H1 (cell line): ENCODE measurements around the gene MS4A15. TPM values are rescaled to one million over a fixed set of nuclear protein-coding genes. Genes with fewer than 3 reads are reported as not detected.

Source experiments
- CTCF ChIA-PET: fragments of 300-600 bp; sonication (Branson Sonifier 250); formaldehyde crosslinking; loops from one replicate; lab custom pipeline; 2021; ENCODE audit not compliant: partially characterized antibody; lab: Charles Lee
- POLR2A ChIA-PET: fragments of 300-600 bp; sonication (Branson Sonifier 250); formaldehyde crosslinking; loops from one replicate; lab custom pipeline; 2021; ENCODE audit warnings: inconsistent platforms; ENCODE audit not compliant: partially characterized antibody; lab: Charles Lee
- DNase-seq, 2 experiments: peaks; one replicate each; pipeline versions ENCODE4 v3.0.0 to v3.0.0-alpha.2; 2010 to 2022; ENCODE audit warnings: low spot score in 2 of 2, low read depth in 1 of 2, mixed read lengths in 1 of 2
- FAIRE-seq: peaks from 2 replicates; lab custom pipeline; 2011; peaks lifted over from hg19 to GRCh38; lab: Jason Lieb, UNC
- H2AFZ ChIP-seq: 2 replicates; pipeline ENCODE4 v1.8.1; 2012; ENCODE audit warnings: low read length, inconsistent platforms
- H2AK5ac ChIP-seq: 2 replicates; pipeline ENCODE4 v1.6.1; 2013; ENCODE audit warnings: low read depth, low read length
- H2BK120ac ChIP-seq: replicated peaks from 2 replicates; pipeline ENCODE3; 2013; ENCODE audit warnings: low read depth, low read length, inconsistent platforms
- H2BK12ac ChIP-seq: 2 replicates; pipeline ENCODE4 v1.6.1; 2013; ENCODE audit warnings: low read depth, low read length
- H2BK15ac ChIP-seq: 2 replicates; pipeline ENCODE4 v1.6.1; 2013; ENCODE audit warnings: low read length
- H2BK20ac ChIP-seq: 2 replicates; pipeline ENCODE4 v1.6.1; 2013; ENCODE audit warnings: low read length
- H2BK5ac ChIP-seq: 2 replicates; pipeline ENCODE4 v1.6.1; 2013; ENCODE audit warnings: low read depth, low read length
- H3K14ac ChIP-seq: 2 replicates; pipeline ENCODE4 v1.6.1; 2013; ENCODE audit warnings: inconsistent platforms; ENCODE audit not compliant: insufficient read length
- H3K18ac ChIP-seq: 2 replicates; pipeline ENCODE4 v1.6.1; 2013; ENCODE audit warnings: low read length; ENCODE audit errors: extremely low read depth
- H3K23ac ChIP-seq: 2 replicates; pipeline ENCODE4 v1.6.1; 2013; ENCODE audit warnings: inconsistent platforms; ENCODE audit not compliant: insufficient read length
- H3K23me2 ChIP-seq: 2 replicates; pipeline ENCODE4 v1.6.1; 2013; ENCODE audit warnings: low read depth, low read length
- H3K27ac ChIP-seq: 2 replicates; pipeline ENCODE4 v1.6.1; 2011; ENCODE audit warnings: low read depth, low read length, inconsistent platforms
- H3K27me3 ChIP-seq, 4 experiments: replicated peaks in 1 of 4; 1 replicate in 1 of 4; 2 replicates in 3 of 4; pipeline versions ENCODE4 v1.6.1 to v1.8.1; 2011 to 2013; ENCODE audit warnings: low read length in 3 of 4, mild to moderate bottlenecking in 3 of 4, inconsistent platforms in 2 of 4, mixed read lengths in 2 of 4, moderate library complexity in 1 of 4; ENCODE audit not compliant: control insufficient read depth in 3 of 4, insufficient read depth in 3 of 4; ENCODE audit errors: extremely low read depth in 1 of 4
- H3K36me3 ChIP-seq, 4 experiments: 2 replicates each; pipeline versions ENCODE4 v1.6.1 to v1.8.1; 2011 to 2013; ENCODE audit warnings: mild to moderate bottlenecking in 4 of 4, low read length in 3 of 4, moderate library complexity in 2 of 4, control low read depth in 1 of 4, inconsistent platforms in 1 of 4; ENCODE audit not compliant: insufficient read depth in 4 of 4, control insufficient read depth in 2 of 4
- H3K4ac ChIP-seq: replicated peaks from 2 replicates; pipeline ENCODE3; 2013; ENCODE audit warnings: low read length, low read depth, mixed read lengths, inconsistent platforms; ENCODE audit not compliant: insufficient read length
- H3K4me1 ChIP-seq, 4 experiments: replicated peaks in 1 of 4; 1 replicate in 1 of 4; 2 replicates in 3 of 4; pipeline versions ENCODE4 v1.6.1 to v1.8.1; 2011 to 2013; ENCODE audit warnings: low read length in 3 of 4, inconsistent platforms in 2 of 4, mixed read lengths in 1 of 4; ENCODE audit not compliant: insufficient read depth in 4 of 4, control insufficient read depth in 3 of 4
- H3K4me2 ChIP-seq, 2 experiments: 2 replicates each; pipeline versions ENCODE4 v1.6.1 to v1.8.1; 2011 to 2013; ENCODE audit warnings: low read depth in 2 of 2, low read length in 2 of 2, control low read depth in 1 of 2, inconsistent platforms in 1 of 2, mild to moderate bottlenecking in 1 of 2; ENCODE audit not compliant: insufficient read depth in 1 of 2
- H3K4me3 ChIP-seq, 4 experiments: fragments of 200-600, 300-600 bp in 1 of 4; sonication (generic), shearing (Covaris generic), sonication (Bioruptor Twin) in 1 of 4; 2 replicates each; pipeline versions ENCODE4 v1.5.1 to v1.8.1; 2011 to 2016; ENCODE audit warnings: low read length in 4 of 4, low read depth in 3 of 4, control low read depth in 2 of 4, inconsistent platforms in 2 of 4, mild to moderate bottlenecking in 2 of 4, mixed read lengths in 1 of 4, moderate library complexity in 1 of 4; ENCODE audit not compliant: insufficient read depth in 2 of 4; ENCODE audit errors: extremely low read depth in 1 of 4
- H3K56ac ChIP-seq: replicated peaks from 2 replicates; pipeline ENCODE3; 2013; ENCODE audit warnings: low read depth, mild to moderate bottlenecking, mixed read lengths, low read length, inconsistent platforms; ENCODE audit not compliant: insufficient read length
- H3K79me1 ChIP-seq: 2 replicates; pipeline ENCODE4 v1.6.1; 2013; ENCODE audit warnings: low read depth, low read length, control low read depth
- H3K79me2 ChIP-seq, 2 experiments: 2 replicates each; pipeline versions ENCODE4 v1.6.1 to v1.8.1; 2012 to 2013; ENCODE audit warnings: low read length in 2 of 2, mild to moderate bottlenecking in 2 of 2, inconsistent platforms in 1 of 2; ENCODE audit not compliant: insufficient read depth in 2 of 2, control insufficient read depth in 1 of 2
- H3K9ac ChIP-seq, 4 experiments: replicated peaks in 1 of 4; 1 replicate in 1 of 4; 2 replicates in 3 of 4; pipeline versions ENCODE4 v1.6.1 to v1.8.1; 2011 to 2013; ENCODE audit warnings: low read depth in 3 of 4, low read length in 3 of 4, control low read depth in 2 of 4, mild to moderate bottlenecking in 2 of 4, moderate library complexity in 2 of 4, inconsistent platforms in 1 of 4; ENCODE audit errors: extremely low read depth in 1 of 4
- H3K9me3 ChIP-seq, 2 experiments: 2 replicates each; pipeline versions ENCODE4 v1.6.1 to v1.8.1; 2012 to 2013; ENCODE audit warnings: mild to moderate bottlenecking in 2 of 2, moderate library complexity in 2 of 2, control low read depth in 1 of 2, inconsistent platforms in 1 of 2, low read depth in 1 of 2, low read length in 1 of 2, mixed read lengths in 1 of 2; ENCODE audit not compliant: insufficient read depth in 2 of 2
- H4K20me1 ChIP-seq, 2 experiments: replicated peaks in 1 of 2; 2 replicates each; pipeline versions ENCODE3 to v1.8.1; 2011 to 2013; ENCODE audit warnings: inconsistent platforms in 2 of 2, low read length in 2 of 2, mild to moderate bottlenecking in 1 of 2; ENCODE audit not compliant: insufficient read depth in 2 of 2, control insufficient read depth in 1 of 2
- H4K5ac ChIP-seq: 2 replicates; pipeline ENCODE4 v1.6.1; 2013; ENCODE audit warnings: low read length, low read depth, mixed read lengths, inconsistent platforms; ENCODE audit not compliant: insufficient read length
- H4K8ac ChIP-seq: 2 replicates; pipeline ENCODE4 v1.8.0; 2013; ENCODE audit warnings: mild to moderate bottlenecking, moderate library complexity, low read length, inconsistent platforms; ENCODE audit not compliant: insufficient read depth; ENCODE audit errors: extremely low read depth
- H4K91ac ChIP-seq: replicated peaks from 2 replicates; pipeline ENCODE3; 2013; ENCODE audit warnings: low read length, mixed read lengths, inconsistent platforms; ENCODE audit not compliant: insufficient read length
- ASH2L ChIP-seq: fragments of 200-600, 300-600 bp; sonication (generic); IDR thresholded peaks from one replicate; pipeline ENCODE4 v1.7.1; 2017; ENCODE audit warnings: low read length
- BACH1 ChIP-seq: IDR thresholded peaks from 2 replicates; pipeline ENCODE4 v1.6.1; 2012; ENCODE audit warnings: low read length, improper control_type of control experiment
- CBX5 ChIP-seq: fragments of 300-800, 300-1000 bp; sonication (generic); IDR thresholded peaks from 2 replicates; pipeline ENCODE4 v1.7.1; 2016; ENCODE audit warnings: antibody characterized with exemption, low read length, low read depth
- CBX8 ChIP-seq: fragments of 300-800, 300-1000 bp; sonication (generic); IDR thresholded peaks from 2 replicates; pipeline ENCODE4 v1.7.1; 2016; ENCODE audit warnings: low read depth, low read length, borderline replicate concordance
- GABPA ChIP-seq: IDR thresholded peaks from 2 replicates; pipeline ENCODE4 v1.6.1; 2011; ENCODE audit warnings: mild to moderate bottlenecking, low read length, moderate library complexity, borderline replicate concordance; ENCODE audit not compliant: insufficient read depth
- GTF2F1 ChIP-seq: IDR thresholded peaks from 2 replicates; pipeline ENCODE4 v1.6.1; 2012; ENCODE audit warnings: low read depth, low read length, improper control_type of control experiment, borderline replicate concordance
- KDM4A ChIP-seq: IDR thresholded peaks from one replicate; pipeline ENCODE4 v1.7.1; 2012; ENCODE audit warnings: low read depth, mild to moderate bottlenecking, moderate library complexity, low read length, inconsistent platforms; ENCODE audit not compliant: severe bottlenecking
- NRF1 ChIP-seq: IDR thresholded peaks from 2 replicates; pipeline ENCODE4 v1.6.1; 2011; ENCODE audit warnings: mild to moderate bottlenecking, low read depth, low read length, improper control_type of control experiment
- SIRT6 ChIP-seq: IDR thresholded peaks from one replicate; pipeline ENCODE4 v1.7.1; 2012; ENCODE audit warnings: low read length, inconsistent platforms
- SRF ChIP-seq: IDR thresholded peaks from 2 replicates; pipeline ENCODE4 v1.6.1; 2011; ENCODE audit warnings: mild to moderate bottlenecking, low read depth, low read length, moderate library complexity
- SUZ12 ChIP-seq: fragments of 200-600 bp; sonication (generic); IDR thresholded peaks from 2 replicates; pipeline ENCODE4 v1.6.1; 2012; ENCODE audit warnings: mild to moderate bottlenecking, inconsistent platforms, low read length, moderate library complexity, mixed read lengths
- TAF1 ChIP-seq: IDR thresholded peaks from 2 replicates; pipeline ENCODE4 v1.6.1; 2011; ENCODE audit warnings: mild to moderate bottlenecking, low read depth, low read length
- TEAD4 ChIP-seq: IDR thresholded peaks from 2 replicates; pipeline ENCODE4 v1.6.1; 2012; ENCODE audit warnings: low read depth, low read length, inconsistent platforms, mixed read lengths
- ZNF274 ChIP-seq: IDR thresholded peaks from 2 replicates; pipeline ENCODE4 v1.7.0; 2012; ENCODE audit warnings: low read length, borderline replicate concordance; ENCODE audit errors: extremely low read depth
- WGBS, 2 experiments: shearing (Covaris generic) in 1 of 2; methylation state at CpG; one replicate each; pipeline versions ENCODE4 v1.1.6 to v1.1.7; 2013 to 2015; ENCODE audit warnings: low lambda C conversion rate in 2 of 2, mixed read lengths in 2 of 2, inconsistent platforms in 1 of 2, low coverage in 1 of 2, missing lambda C conversion rate in 1 of 2; ENCODE audit not compliant: insufficient replicate concordance in 2 of 2, insufficient coverage in 1 of 2, insufficient read length in 1 of 2; ENCODE audit errors: extremely low coverage in 1 of 2, missing lambda C conversion rate in 1 of 2; 5-methylcytosine and 5-hydroxymethylcytosine counted together
- polyA plus RNA-seq, 7 experiments: library from polyadenylated mRNA; depleted of rRNA in 3 of 7; stranded (reverse) in 5 of 7; unstranded in 2 of 7; fragments of >200 nt in 5 of 7; fragments of 200-250 nt in 2 of 7; gene quantifications; 1 replicate in 5 of 7; 2 replicates in 1 of 7; 4 replicates in 1 of 7; pipeline versions ENCODE4 v1.2.1 to v1.2.3, GENCODE V29; 2011 to 2013; ENCODE audit warnings: missing spikeins in 2 of 7, mixed read lengths in 2 of 7
- total RNA-seq: library from RNA; stranded (reverse); fragmentation: NEBNext Ultra II Directional; extraction: Animal tissue kit (Norgen Biotek cat#: 25700); gene quantifications from 2 replicates; pipeline ENCODE4 v1.2.1, GENCODE V29; 2021
- TF ChIP-seq, protein P1 (sequence below): IDR thresholded peaks from 2 replicates; pipeline ENCODE4 v1.6.1; 2011; ENCODE audit warnings: low read depth, mild to moderate bottlenecking, low read length; ENCODE audit not compliant: insufficient read depth

Gene MS4A15
- total and polyA plus RNA-seq, 2 of the 8 experiments (the other 6 are each of a cell fraction or from before 2014, with no cell fraction given) = 0.15 to 0.17 TPM

DNA sequence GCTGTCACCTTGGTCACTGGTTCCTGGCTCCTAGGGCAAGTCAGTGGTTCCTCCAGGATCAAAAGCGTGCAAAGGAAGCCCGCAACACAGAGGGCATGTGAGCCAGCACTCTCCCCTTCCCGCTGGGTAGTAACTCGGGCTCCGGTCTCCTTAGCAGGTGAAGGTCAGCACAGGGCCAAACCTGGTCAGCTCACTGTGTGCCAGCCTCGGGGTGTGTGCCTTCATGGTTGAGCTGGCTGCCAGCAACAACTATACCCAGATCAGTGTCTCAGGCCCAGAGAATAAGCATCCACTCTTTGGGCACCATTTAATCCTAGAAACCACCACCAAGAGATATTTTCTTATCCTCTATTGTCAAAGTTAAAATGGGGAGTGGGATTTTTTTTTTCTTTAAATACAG, 69.1 kb downstream of the MS4A15 start:
- Histone ChIP-seq H4K8ac (no peak overlapping the region), H3K4me2 (no peak overlapping the region), H3K18ac (no peak overlapping the region), H3K23me2 (no peaks in the 10 kb centered on the region), H3K4me3 (no peak overlapping the region), H3K9ac (no peak overlapping the region), H3K14ac (no peak overlapping the region), H3K4ac (no peak overlapping the region), H3K9me3 (no peaks in the 10 kb centered on the region), H2AK5ac (no peak overlapping the region), H3K79me2 (no peaks in the 10 kb centered on the region), H2BK120ac (no peak overlapping the region), H3K79me1 (no peaks in the 10 kb centered on the region), H3K27me3 (no peaks in the 10 kb centered on the region; a peak in 1 of 7 replicates), H4K91ac (no peak overlapping the region), H3K56ac (no peak overlapping the region), H3K23ac (no peak overlapping the region), H4K20me1 (peaks cover 0 to 2% of the 10 kb centered on the region in 2 experiments), H2BK5ac (no peak overlapping the region), H3K36me3 (no peaks in the 10 kb centered on the region), H4K5ac (no peak overlapping the region), H2BK12ac (no peak overlapping the region), H2BK20ac (no peak overlapping the region), H2AFZ (no peak overlapping the region), H2BK15ac (no peak overlapping the region), H3K4me1 (no peaks in the 10 kb centered on the region), H3K27ac (no peak overlapping the region)
- POLR2A ChIA-PET = interaction anchor here (0.6 kb wide), 1 partner anchor 79 kb away, joined by 3 read pairs; no protein-coding TSS in a partner anchor
- CTCF ChIA-PET = interaction anchor here (0.6 to 18.0 kb wide), 4 partner anchors 50 to 71 kb away, joined by 4 to 522 read pairs (median 4); partner anchors contain the start of gene PRPF19
- WGBS, 2 experiments = 76% methylated on average over 6 of the region's 6 CpGs; no CpG with 5 or more reads in 1 of the 2 experiments
- TF ChIP-seq ZNF274 (no peak), TEAD4 (no peak), KDM4A (no peak), CBX5 (no peak), GTF2F1 (no peak), ASH2L (no peak), NRF1 (no peak), SIRT6 (no peak), GABPA (no peak), SUZ12 (no peak), SRF (no peak), BACH1 (no peak), TAF1 (no peak), CBX8 (no peak)
- TF ChIP-seq, protein P1, sequence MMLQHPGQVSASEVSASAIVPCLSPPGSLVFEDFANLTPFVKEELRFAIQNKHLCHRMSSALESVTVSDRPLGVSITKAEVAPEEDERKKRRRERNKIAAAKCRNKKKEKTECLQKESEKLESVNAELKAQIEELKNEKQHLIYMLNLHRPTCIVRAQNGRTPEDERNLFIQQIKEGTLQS = no peak
- DNase-seq (no peak), FAIRE-seq (no peak)
